Heart left ventricle (tissue), 16 donors: Measurements from ENCODE around the gene SHROOM3. TPM values are rescaled to one million over a fixed set of nuclear protein-coding genes. Genes with fewer than 3 reads are reported as not detected.
"Not testable (repeated sequence)": the region's sequence is repeated elsewhere in the genome, so short reads cannot be mapped to it uniquely, and the experiment has no call there.

Source experiments
- ATAC-seq, 4 donors: fragments of 200-7000 bp; cut with Tn5 transposase; one replicate each; pipeline ENCODE4 v1.9.1; 2020 to 2022; ENCODE audit warnings: moderate library complexity in 4 of 4, mild to moderate bottlenecking in 3 of 4, moderate number of reproducible peaks in 1 of 4
- DNase-seq, 5 donors: peaks; one replicate each; pipeline ENCODE4 v3.0.0-alpha.2; 2020
- H3K27ac ChIP-seq, 12 donors: fragments of 200-600 bp; sonication (generic) in 4 of 12; one replicate each; pipeline versions ENCODE4 v1.5.0 to v1.8.0; 2016 to 2022; ENCODE audit warnings: mild to moderate bottlenecking in 2 of 12
- H3K27me3 ChIP-seq, 9 donors: fragments of 200-600 bp; sonication (generic) in 2 of 9; one replicate each; pipeline versions ENCODE4 v1.5.1 to v1.8.0; 2016 to 2022; ENCODE audit warnings: mild to moderate bottlenecking in 3 of 9
- H3K36me3 ChIP-seq, 9 donors: fragments of 200-600 bp; sonication (generic) in 2 of 9; one replicate each; pipeline versions ENCODE4 v1.5.0 to v1.8.0; 2018 to 2022; ENCODE audit warnings: mild to moderate bottlenecking in 2 of 9
- H3K4me1 ChIP-seq, 12 donors: fragments of 200-600 bp; sonication (generic) in 4 of 12; one replicate each; pipeline versions ENCODE4 v1.5.0 to v1.8.0; 2016 to 2022; ENCODE audit warnings: mild to moderate bottlenecking in 3 of 12
- H3K4me3 ChIP-seq, 12 donors: fragments of 200-600 bp; sonication (generic) in 4 of 12; one replicate each; pipeline versions ENCODE4 v1.5.0 to v1.8.0; 2017 to 2022; ENCODE audit warnings: mild to moderate bottlenecking in 9 of 12, moderate library complexity in 4 of 12
- H3K9me3 ChIP-seq, 12 donors: fragments of 200-600 bp; sonication (generic) in 4 of 12; one replicate each; pipeline versions ENCODE4 v1.5.0 to v1.8.0; 2016 to 2022; ENCODE audit warnings: mild to moderate bottlenecking in 1 of 12
- CTCF ChIP-seq, 12 donors: fragments of 200-600 bp; sonication (generic) in 4 of 12; IDR thresholded peaks; one replicate each; pipeline versions ENCODE4 v1.5.0 to v1.8.0; 2018 to 2022; ENCODE audit warnings: antibody characterized with exemption in 12 of 12, mild to moderate bottlenecking in 5 of 12
- POLR2A ChIP-seq, 2 donors: fragments of 450-650 bp; IDR thresholded peaks; one replicate each; pipeline ENCODE4 v1.6.1; 2017; ENCODE audit warnings: antibody characterized with exemption in 2 of 2, mild to moderate bottlenecking in 2 of 2, moderate library complexity in 2 of 2
- WGBS, 4 donors: extraction: QIAGEN DNeasy Blood & Tissue Kit in 2 of 4; methylation state at CpG; one replicate each; pipeline versions ENCODE4 v1.1.5 to v1.1.7; 2013 to 2018; 5-methylcytosine and 5-hydroxymethylcytosine counted together
- intact Hi-C, 10 donors: fragments of 100-400 bp; cut with DNase I; formaldehyde crosslinking; loops; one replicate each; pipeline versions ENCODE4 v1.11.1 to v1.14.2; 2022
- polyA plus RNA-seq, 2 donors: library from polyadenylated mRNA; stranded (reverse); fragments of 200-250 nt; gene quantifications; one replicate each; pipeline ENCODE4 v1.2.3, GENCODE V29; 2013
- total RNA-seq, 9 donors: library from RNA; depleted of rRNA in 2 of 9; stranded (reverse); fragments of >200 nt in 2 of 9; fragmentation: NEBNext Ultra II Directional in 3 of 9; extraction: Animal tissue kit (Norgen Biotek cat#: 25700) in 3 of 9; gene quantifications; one replicate each; pipeline versions ENCODE4 v1.1.0 to v1.2.4, GENCODE V29; 2016 to 2023
- donor health status: ischemic (EF 13 %, LVEDD 7.1; RV severe dilation, severe dysfunction).
- donor health status: healthy with polysubstance abuse.
- donor health status: DM: no; HTN: yes; CAD: no.
- donor health status: DM: no; HTN: no; CAD: no.
- donor health status: ischemic (EF 25% LVEDD 6.9; RV normal size, moderate dysfunction).
- donor health status: ischemic (EF 25% LVEDD 5.7; RV mildly dilated, moderate dysfunction).
- donor health status: healthy.
- donor health status: DM: yes; HTN: yes; CAD: no.
- donor health status: ischemic (EF 35%, LVEDD 5.7; RV mildly dilated, moderate dysfunction).
- donor health status: nonischemic (EF 11% LVEDD 7.7; RV severe dilation, severe dysfunction).
- donor health status: DM: yes; HTN: yes; CAD: no.
- donor health status: PGD.
- donor health status: ischemic (EF 29% LVEDD 5.4; RV normal size, mild dysfunction).
- donor health status: nonischemic (EF 23%, LVEDD 6.1; RV moderate dilation, normal function).

Gene SHROOM3
- total and polyA plus RNA-seq, 11 donors, result 4.6 to 38.5 (median 20.3) TPM

DNA sequence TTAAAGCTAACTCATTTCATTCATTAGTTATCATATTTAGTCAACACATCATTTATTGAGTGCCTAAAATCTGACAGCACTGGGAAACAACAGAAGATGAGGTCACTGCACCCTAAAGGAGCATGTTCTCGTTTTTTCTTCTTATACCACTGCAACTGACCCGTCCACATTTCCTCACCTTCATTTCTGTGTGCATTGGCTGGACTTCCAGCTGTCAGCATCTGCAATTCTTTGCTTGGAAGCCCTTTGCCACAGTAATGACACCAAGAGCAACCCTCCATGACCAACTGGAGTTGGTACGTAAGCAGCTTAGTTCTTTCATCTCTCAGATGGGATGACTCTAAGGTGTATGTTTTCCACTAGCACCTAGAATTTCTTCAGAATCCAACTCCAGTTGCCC lies 13.2 kb downstream of the SHROOM3 start:
- Histone ChIP-seq H3K27me3 (no peaks in the 10 kb centered on the region), H3K4me1 (peaks cover 0 to 17% (median 1%) of the 10 kb centered on the region in 12 donors), H3K27ac (no peak overlapping the region), H3K4me3 (no peak overlapping the region), H3K9me3 (no peaks in the 10 kb centered on the region), H3K36me3 (no peaks in the 10 kb centered on the region)
- DNase-seq, result no peak
- no peak for TF ChIP-seq CTCF (IDR thresholded peaks at IDR 0.05)
- TF ChIP-seq POLR2A (IDR thresholded peaks at IDR 0.05), result no peak
- no peak for ATAC-seq
- intact Hi-C loops, result no loop called here
- 80 to 89% (median 87%) methylated on average over 3 of the region's 3 CpGs for WGBS, 4 donors

- TF ChIP-seq CTCF (IDR thresholded peaks at IDR 0.05) (no peak), POLR2A (IDR thresholded peaks at IDR 0.05) (no peak)
- Histone ChIP-seq H3K4me1 (peaks cover 0 to 17% (median 1%) of the 10 kb centered on the region in 12 donors), H3K27ac (peak overlapping the region in 3 of 12 donors; percentile 8 to 18 (median 15)), H3K4me3 (peak overlapping the region in 1 of 12 donors; percentile 4), H3K36me3 (no peaks in the 10 kb centered on the region), H3K27me3 (no peaks in the 10 kb centered on the region), H3K9me3 (no peaks in the 10 kb centered on the region)
- 23 to 28% (median 26%) methylated on average over 3 of the region's 3 CpGs for WGBS, 4 donors
- intact Hi-C loops, result no loop called here
- DNase-seq (no peak), ATAC-seq (no peak)
Observed at GRCh38 chr4:76449362-76449767, 14.3 kb downstream of the SHROOM3 start.

- DNase-seq (no peak), ATAC-seq (peak in 2 of 4 donors; percentile 55 to 79)
- peak overlapping the region in 1 of 12 donors; percentile 4 for H3K4me3 ChIP-seq
- no peaks in the 10 kb centered on the region for H3K9me3 ChIP-seq
- no peaks in the 10 kb centered on the region for H3K36me3 ChIP-seq
- TF ChIP-seq POLR2A (IDR thresholded peaks at IDR 0.05), result no peak
- TF ChIP-seq CTCF (IDR thresholded peaks at IDR 0.05), result no peak
- H3K27me3 ChIP-seq, result no peaks in the 10 kb centered on the region
- H3K27ac ChIP-seq, result peak overlapping the region in 3 of 12 donors; percentile 8 to 18 (median 15)
- intact Hi-C loops, result no loop called here
- 34 to 45% (median 40%) methylated on average over 2 of the region's 2 CpGs for WGBS, 4 donors
- peaks cover 0 to 17% (median 1%) of the 10 kb centered on the region in 12 donors for H3K4me1 ChIP-seq
Observed at GRCh38 chr4:76449833-76450232, 14.8 kb downstream of the SHROOM3 start.

DNA sequence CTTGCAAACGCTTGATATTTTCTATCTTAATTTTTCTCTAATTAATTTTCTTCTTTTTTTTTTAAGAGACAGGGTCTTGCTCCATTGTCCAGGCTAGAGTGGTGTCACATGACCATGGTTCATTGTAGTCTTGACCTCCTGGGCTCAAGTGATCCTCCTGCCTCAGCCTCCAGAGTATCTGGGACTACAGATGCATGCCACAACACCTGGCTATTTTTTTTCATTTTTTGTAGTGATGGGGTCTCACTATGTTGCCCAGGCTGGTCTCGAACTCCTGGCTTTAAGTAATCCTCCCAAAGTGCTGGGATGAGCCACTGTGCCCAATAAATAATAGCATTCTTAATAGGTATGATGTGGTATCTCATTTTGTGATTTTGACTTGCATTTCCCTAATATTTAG lies 18.2 kb downstream of the SHROOM3 start:
- Histone ChIP-seq H3K27me3 (no peaks in the 10 kb centered on the region), H3K4me3 (no peak overlapping the region), H3K27ac (no peak overlapping the region), H3K4me1 (peaks cover 0 to 6% (median 0%) of the 10 kb centered on the region in 12 donors), H3K9me3 (no peaks in the 10 kb centered on the region), H3K36me3 (no peaks in the 10 kb centered on the region)
- ATAC-seq, result no peak
- DNase-seq, result no peak
- TF ChIP-seq CTCF (IDR thresholded peaks at IDR 0.05) (no peak), POLR2A (IDR thresholded peaks at IDR 0.05) (no peak)
- WGBS, 4 donors, result 87 to 93% (median 89%) methylated on average over 2 of the region's 2 CpGs
- intact Hi-C loops, result no loop called here

DNA sequence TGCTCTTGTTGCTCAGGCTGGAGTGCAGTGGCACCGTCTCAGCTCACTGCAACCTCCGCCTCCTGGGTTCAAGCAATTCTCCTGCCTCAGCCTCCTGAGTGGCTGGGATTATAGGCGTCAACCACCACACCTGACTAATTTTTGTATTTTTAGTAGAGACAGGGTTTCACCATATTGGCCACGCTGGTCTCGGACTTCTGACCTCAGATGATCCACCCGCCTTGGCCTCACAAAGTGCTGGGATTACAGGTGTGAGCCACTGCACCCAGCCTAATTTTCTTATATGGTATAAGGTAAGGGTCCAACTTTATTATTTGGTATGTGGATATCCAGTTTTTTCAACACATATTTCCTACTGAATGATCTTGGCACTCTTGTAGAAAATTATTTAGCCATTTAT lies 19.0 kb downstream of the SHROOM3 start:
- ATAC-seq, H3K9me3 ChIP-seq, DNase-seq, H3K4me1 ChIP-seq, H3K27ac ChIP-seq, H3K27me3 ChIP-seq, H3K36me3 ChIP-seq, H3K4me3 ChIP-seq, intact Hi-C loops: not testable (repeated sequence)
- WGBS, 4 donors, result 90 to 97% (median 93%) methylated on average over 6 of the region's 6 CpGs
